Germinal center (tissue), 1 donor: ENCODE results near the gene CD70.
"Not testable (repeated sequence)": the region's sequence is repeated elsewhere in the genome, so short reads cannot be mapped to it uniquely, and the experiment has no call there.

Experiments
- DNase-seq: peaks from one replicate; pipeline ENCODE4 v3.0.0; 2012; ENCODE audit warnings: mixed read lengths, low spot score

The CD70 gene

DNA sequence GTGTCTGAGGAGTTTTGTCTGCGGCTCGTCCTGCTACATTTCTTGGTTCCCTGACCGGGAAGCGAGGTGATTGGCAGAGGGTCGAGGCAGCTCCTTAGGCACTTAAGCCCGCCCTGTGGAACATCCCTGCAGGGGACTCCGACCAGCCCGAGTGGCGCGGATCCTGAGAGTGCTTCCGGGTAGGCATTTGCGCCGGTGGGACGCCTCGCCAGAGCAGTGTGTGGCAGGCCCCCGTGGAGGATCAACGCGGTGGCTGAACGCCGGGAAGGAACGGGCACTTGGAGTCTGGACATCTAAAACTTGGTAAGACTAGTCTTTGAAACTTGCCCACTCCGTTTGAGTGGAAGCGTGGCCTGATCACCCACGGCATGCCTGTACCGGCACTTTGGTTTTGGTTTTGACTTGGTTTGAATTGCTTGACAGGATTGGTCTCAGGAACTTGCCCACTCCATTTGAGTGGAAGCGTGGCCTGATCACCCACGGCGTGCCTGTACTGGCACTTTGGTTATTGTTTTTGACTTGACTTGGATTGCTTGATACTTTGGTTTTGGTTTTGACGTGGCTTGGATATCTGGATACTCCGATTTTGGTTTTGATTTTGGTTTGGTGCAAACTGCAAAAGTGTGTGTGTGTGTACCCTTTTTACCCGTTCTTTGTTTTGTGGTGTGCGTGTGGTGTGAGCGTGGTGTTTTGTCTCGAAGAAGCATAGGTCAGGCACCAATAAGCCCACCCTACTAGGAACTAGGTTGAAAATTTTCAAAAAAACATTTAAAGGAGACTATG lies 6.7 kb upstream of the CD70 start:
- DNase-seq = not testable (repeated sequence)

DNA sequence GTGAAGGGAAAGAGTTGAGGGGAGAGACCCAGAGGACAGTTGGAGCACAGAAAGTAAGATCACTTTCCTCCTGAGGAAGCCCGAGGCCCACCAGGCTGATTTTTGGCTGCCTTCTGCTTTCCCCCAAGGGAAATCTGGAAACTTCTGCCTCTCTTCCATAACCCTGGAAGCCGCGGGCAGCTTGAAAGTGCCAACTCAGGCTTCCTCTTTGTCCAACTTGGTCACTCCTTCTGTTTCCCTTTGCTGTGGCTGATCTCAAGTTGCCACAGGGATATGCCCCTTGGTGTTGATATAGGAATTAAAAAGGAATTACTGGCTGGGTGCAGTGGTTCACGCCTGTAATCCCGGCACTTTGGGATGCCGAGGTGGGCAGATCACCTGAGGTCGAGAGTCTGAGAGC lies 5.7 kb upstream of the CD70 start:
- no peak for DNase-seq

DNA sequence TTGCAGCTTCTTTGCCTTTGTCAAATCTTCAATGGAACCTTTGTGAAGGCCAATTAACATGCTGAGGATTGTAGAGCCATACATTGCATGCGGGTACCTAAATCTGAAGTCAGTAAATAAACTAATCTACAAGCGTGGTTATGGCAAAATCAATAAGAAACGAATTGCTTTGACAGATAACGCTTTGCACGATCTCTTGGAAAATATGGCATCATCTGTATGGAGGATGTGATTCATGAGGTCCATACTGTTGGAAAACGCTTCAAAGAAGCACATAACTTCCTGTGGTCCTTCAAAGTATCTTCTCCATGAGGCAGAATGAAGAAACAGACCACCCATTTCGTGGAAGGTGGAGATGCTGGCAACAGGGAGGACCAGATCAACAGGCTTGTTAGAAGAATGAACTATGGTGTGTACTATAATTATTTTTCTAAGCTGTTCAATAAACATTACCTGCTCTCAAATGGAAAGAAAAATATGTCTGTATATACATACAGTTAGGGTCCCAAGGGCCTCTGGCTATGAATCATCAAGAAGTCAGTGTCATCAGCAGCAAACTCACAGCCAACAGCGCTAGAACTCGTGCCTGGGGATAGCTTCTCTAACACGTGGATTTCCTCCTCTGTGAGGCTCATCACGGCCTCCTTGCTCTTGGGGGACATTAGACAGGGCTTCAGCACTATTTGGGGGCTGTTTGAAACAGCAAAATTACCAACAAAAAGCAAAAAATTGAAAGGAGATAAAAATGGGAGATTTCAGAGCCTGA lies 2.9 kb upstream of the CD70 start:
- no peak for DNase-seq

DNA sequence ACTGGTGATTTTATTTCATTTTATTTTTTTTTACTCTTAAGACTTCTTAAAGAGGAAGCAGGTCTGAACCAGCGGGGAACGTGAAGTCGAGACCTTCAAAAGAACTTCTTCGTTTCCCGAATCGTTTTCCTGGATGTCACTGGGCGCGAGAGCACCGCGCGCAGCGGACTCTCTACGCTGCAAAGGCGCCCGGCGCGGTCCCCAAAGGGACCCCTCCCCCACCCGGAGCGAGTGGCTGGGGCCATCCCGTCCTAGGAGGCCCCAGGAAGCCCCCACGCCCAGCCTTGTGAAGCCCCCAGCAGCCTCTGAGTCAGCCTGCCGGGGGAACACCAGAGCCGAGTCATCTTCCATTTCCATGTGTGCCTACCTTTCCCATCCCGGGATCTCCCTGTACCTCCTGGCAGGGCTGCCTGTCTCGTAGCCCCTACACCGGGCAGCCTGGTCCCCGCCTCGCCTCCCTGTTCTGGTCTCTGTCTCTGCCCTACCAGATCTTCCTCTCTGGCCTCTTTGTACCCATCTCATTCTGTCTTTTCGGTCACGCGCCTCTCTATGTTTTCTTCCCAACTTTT lies 608 bp downstream of the CD70 start:
- peak; percentile 22 for DNase-seq

DNA sequence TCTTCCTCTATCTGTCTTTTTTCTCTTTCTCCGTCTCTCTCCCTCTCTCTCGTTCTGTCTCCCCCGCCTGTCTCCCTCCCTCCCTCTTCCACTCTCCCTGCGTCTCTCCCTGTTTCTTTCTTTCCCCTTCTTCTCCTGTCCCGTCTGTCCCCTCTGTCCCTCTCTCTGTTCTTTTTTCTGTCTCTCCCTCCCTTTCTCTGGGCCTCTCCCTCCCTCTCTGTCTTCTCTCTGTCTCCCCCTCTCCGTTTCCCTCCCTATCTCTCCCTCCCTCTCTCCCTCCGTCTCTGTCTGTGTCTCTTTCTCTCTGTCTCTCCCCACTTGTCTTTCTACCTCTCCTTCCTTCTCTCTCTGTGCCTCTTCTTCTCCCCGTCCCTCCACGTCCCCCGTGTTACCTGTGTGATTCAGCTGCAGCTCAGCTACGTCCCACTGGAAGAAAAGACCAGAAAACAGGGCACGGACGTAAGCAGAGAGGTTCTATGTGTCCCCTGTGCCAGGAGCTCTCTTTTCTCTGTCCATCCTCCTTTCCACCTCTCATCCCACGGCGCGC lies 1.2 kb downstream of the CD70 start:
- no peak for DNase-seq

DNA sequence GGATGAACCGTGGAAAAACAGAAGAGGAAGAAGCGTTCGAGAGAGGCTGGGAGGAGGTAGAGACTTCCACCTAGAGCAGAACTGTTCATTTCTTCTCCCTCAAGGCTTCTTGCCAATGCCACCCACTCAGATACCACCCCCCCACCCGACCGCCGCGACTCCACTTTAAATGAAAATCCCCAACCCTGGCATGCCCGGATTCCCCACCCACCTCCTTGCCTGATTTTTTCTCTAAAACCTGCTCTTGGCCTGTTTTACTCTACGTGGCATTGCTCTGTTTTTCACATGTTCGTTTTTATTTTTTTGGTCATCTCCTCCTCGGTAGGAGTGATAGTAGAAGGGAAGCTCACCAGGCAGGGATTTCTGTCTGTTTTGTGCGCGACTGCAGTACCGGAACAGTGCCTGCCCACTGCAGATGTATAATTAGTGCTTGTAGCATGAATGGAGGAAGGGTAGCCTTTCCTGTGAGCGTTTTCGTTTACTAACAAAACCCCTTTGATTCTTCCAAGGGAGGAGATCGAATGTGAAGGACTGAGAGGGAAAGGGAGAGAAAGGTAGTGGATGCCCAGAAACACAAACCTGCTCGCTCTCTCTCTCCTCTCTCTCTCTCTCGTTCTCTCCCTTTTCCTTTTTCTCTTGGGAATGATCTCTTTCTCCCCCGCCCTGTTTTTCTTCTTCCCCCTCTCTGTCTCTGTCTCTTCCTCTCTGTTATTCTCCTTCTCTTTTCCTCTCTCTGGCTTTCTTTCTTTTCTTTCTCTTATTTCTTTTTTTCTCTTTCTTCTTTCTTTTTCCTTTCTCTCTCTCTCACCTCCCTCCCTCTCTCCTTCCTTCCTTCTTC lies 2.2 kb downstream of the CD70 start:
- peak; percentile 51 for DNase-seq

DNA sequence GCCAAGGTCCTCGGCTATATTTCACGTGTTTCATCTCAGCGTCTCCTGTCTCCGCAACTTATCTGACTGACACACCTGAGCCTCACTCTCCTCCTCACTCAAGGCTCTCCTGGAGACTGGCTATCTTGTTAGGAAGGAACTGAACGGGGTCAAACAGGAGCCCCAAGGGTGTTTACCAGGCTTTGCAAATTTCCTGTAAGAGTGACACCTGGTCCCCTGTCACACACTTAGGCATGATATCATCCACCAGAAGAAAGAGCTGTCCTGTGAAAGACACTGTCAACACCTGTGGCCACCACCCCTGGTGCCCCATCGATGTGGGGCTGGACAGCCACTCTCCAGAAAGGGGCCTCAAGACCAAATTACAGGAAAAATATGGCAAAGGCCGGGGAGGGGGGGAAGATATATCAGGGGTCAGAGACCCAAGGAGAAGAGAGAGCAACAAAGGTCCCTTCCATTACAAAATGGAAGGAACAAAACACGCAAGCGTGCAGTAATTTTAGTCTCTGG lies 2.9 kb downstream of the CD70 start:
- DNase-seq = peak; percentile 44

DNA sequence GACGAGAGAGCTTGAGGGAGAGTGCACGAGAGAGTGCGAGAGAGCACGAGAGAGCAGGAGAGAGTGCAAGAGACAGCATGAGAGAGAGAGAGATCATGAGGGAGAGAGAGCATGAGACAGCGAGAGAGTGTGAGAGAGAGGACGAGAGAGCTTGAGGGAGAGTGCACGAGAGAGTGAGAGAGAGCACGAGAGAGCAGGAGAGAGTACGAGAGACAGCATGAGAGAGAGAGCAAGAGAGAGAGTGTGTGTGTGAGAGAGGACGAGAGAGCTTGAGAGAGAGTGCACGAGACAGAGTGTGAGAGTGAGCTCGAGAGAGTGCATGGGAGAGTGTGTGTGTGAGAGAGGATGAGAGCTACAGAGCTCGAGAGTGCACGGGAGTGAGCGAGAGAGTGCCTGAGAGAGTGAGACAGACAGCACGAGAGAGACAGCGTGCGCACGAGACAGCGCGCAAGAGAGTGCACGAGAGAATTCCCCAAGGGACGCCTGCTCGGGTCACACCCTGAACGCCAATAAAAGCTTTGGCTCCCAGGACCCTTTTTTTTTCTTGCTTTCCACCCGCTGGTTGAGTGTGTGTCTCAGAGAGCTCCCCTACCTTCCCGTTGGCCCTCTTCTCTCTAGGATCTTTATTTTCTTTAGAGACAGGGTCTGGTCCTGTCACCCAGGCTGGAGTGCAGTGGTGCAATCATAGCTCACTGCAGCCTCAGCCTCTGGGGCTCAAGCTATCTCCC lies 3.7 kb downstream of the CD70 start:
- DNase-seq = peak; percentile 51

DNA sequence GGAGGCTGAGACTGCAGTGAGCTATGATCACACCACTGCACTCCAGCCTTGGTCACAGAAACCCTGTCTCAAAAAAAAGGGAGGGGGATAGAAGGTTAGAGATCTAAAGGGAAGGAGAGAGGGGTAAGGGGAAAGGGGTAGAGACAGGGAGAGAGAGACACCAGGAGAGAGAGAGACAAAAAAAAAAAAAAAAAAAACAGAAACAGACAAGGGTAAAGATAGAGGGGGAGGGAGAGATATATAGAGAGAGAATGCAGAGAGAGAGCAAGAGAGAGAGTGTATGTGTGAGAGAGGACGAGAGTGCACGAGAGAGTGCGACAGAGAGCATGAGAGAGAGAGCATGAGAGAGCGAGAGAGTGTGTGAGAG lies 4.2 kb downstream of the CD70 start:
- no peak for DNase-seq

DNA sequence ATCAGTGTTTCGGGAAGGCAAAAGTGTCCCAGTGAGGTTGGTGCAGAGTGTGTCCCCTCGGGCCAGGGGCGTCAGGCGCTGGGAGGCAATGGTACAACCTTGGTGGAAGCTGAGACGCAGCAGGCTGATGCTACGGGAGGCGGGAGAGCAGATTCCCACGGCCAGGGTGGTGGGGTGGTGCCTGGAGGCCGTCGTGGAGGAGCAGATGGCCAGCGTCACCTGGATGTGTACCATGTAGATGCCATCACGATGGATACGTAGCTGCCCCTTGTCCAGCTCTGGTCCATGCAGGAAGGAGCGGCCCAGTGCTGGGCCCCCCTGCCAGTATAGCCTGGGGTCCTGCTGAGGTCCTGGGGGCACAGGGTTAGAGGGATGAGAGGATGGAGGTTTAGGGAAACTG lies 4.9 kb downstream of the CD70 start:
- no peak for DNase-seq

DNA sequence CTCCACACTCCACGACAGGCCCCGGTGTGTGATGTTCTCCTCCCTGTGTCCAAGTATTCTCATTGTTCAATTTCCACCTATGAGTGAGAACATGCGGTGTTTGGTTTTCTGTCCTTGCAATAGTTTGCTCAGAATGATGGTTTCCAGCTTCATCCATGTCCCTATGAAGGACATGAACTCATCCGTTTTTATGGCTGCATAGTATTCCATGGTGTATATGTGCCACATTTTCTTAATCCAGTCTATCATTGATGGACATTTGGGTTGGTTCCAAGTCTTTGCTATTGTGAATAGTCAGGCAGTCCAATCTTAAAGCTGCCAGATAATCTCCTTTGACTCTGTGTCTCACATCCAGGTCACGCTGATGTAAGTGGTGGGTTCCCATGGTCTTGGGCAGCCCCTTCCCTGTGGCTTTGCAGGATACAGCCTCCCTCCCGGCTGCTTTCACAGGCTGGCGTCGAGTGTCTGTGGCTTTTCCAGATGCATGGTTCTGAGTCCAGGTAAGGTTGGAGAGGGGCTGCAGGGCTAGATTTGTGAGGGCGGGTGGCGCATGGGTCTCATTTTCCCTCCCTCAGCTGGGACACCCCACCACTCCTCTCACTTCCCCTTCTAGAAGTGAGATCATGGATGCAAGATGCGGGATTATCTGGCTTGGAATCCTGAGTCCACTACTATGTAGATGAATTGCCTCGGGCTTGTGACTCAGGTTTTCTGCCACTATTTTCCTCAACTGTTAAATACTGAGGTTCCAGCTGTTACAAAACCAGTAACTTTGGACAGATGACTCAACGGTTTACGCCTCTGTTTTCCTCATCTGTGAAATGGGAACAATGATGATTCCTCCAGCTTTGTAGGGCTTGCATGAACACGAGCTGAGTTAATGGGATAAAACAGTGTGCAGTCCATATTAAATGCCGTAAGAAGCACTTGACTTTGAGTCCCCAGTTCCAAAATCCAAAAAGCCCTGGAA lies 8.2 kb downstream of the CD70 start:
- not testable (repeated sequence) for DNase-seq

DNA sequence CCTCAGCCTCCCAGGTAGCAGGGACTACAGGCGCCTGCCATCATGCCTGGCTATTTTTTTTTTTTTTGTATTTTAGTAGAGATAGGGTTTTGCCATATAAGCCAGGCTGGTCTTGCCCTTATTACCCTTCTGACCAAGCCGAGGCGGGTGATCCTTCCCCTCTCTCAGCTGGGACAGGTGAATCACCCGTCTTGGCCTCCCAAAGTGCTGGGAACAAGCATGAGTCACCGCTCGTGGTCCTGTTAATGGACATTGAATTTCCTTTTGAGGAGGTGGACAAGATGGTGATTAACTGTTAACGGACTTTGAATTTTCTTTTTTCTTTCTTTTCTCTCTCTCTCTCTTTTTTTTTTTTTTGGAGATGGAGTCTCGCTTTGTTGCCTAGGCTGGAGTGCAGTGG lies 10.6 kb downstream of the CD70 start:
- DNase-seq = no peak

DNA sequence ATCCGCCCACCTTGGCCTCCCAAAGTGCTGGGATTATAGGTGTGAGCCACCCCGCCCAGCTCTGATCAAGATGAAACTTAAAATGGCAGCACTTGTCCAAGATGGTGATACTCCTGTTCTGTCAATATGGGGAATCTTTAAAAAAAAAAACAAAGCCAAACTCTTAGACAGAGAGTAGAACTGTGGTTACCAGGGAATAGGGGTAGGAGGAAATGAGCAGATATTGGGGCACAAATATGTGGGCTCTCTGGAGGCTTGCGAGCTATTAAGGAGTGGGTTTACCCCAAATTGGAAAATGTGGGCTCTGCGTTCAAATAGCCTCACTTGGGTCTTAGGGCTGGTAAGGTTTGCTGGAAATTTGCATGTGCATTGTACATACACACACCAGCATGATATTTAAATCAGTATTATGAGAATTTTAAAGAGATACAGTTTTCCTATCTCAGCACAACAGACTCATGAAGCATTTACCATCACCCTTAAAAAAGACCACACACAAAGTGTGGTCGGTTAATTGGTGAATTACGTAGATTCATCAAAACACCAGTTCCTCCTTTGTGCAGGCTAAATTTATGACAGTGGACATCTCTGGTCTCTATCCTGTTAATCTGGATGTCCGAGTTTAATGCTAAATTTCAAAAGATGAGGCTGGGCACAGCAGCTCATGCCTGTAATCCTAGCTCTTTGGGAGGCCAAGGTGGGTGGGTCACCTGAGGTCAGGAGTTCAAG lies 11.3 kb downstream of the CD70 start:
- no peak for DNase-seq

DNA sequence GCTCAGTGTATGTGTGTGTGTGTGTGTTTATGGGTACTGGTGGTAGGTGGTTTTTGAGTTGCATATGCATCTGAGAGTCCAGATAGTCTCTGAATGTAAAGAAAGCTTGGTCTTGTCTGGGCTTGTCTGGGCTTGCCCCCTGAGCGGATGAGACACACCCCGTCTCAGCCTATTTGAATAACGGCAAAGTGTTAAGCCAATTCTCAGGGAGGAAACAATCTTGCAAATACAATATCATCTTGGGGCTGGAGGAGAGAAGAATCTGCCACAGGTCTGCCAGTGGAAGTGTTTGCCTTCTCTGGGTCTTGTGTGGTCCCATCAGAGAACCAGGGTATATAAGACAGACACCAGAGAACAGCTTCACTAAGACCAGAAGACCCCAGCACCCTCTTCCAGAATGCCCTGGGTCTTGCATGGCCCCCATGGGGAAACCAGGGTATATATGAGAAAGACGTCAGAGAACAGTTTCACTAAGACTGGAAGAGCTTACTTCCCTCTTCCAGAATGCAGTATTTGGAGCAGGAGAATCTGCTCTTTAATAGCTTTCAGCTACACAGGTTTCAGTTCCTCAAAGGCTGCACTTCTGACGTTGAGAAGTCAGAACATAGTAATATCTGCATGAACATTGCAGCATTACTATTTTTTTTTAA lies 13.3 kb downstream of the CD70 start:
- DNase-seq = peak; percentile 70

DNA sequence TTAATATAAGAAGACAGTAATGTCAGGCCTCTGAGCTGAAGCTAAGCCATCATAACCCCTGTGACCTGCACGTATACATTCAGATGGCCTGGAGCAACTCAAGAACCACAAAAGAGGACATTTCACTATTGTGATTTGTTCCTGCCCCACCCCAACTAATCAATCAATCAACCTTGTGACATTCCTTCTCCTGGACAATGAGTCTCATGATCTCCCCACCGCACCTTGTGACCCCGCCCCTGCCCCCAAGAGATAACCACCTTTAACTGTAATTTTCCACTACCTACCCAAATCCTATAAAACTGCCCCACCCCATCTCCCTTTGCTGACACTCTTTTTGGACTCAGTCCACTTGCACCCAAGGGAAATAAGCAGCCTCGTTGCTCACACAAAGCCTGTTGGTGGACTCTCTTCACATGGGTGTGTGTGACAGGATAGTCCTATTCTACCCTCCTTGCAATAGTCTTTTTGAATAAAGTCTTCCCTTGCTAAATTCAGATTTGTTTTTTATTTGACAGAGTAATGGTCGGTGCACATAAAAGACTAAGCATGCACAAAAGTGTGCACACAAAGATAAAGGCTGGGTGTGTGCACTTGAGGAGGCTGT lies 14.0 kb downstream of the CD70 start:
- no peak for DNase-seq

DNA sequence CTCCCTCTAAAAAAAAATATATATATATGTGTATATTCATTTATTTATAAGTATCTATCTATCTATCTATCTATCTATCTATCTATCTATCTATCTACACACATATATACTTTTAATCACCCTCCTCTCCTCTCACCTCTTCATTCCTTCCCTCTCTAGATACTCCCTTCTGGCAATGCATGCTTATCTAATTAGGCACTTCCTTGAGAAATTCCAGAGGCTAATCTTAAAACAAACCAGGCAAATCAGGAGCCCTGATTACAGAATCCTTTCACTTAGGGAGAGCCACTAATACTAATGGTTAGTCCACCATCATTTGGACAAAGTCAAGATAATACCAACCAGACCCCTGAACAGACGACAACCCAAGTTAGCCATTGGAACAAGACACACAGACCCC lies 17.6 kb downstream of the CD70 start:
- no peak for DNase-seq

DNA sequence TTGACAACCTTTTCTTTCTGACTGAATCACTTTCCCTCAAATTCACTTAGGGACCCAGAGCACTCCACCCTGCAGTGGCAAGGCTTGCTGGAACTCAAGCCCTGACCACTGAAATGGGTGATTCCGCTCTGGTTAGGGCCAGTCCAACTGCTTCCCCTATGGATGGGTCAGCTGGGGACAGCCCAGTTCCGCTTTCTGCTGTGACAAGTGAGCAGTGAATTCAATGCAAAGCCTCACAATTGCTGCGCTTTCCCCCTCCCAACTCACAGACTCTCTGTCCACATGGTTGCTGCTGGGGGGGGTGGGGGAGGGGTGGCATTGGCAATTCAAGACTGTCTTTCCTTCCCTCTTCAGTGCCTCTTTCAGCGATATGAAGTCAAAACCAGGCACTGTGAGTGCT lies 18.7 kb downstream of the CD70 start:
- no peak for DNase-seq

DNA sequence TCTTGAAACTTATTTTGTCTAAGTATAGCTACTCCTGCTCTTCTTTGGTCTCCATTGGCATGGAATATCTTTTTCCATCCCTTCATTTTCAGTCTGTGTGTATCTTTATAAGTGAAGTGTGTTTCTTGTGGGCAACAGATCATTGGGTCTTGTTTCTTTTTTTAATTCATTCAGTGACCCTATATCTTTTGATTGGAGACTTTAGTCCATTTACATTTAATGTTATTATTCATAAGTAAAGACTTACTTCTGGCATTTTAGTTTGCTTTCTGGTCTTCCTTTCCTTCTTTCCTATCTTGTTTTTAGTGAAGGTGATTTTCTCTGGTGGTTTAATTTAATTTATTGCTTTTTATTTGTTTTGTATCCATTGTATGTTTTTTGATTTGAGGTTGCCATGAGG lies 19.8 kb downstream of the CD70 start:
- no peak for DNase-seq
